Astrocyte (in vitro differentiated cells and primary cell): ENCODE measurements around the gene KDELR1. TPM values are rescaled to one million over a fixed set of nuclear protein-coding genes. Genes with fewer than 3 reads are reported as not detected.

Experiments used
- DNase-seq: peaks from one replicate; pipeline ENCODE4 v3.0.0-alpha.2; 2010; ENCODE audit warnings: low read depth
- FAIRE-seq: peaks from 2 replicates; lab custom pipeline; 2011; peaks lifted over from hg19 to GRCh38; lab: Jason Lieb, UNC
- H2AFZ ChIP-seq: 2 replicates; pipeline ENCODE4 v1.6.0; 2012; ENCODE audit warnings: low read depth, low read length, inconsistent platforms
- H3K27ac ChIP-seq: 2 replicates; pipeline ENCODE4 v1.5.1; 2011; ENCODE audit warnings: low read depth, low read length, inconsistent platforms
- H3K27me3 ChIP-seq: 2 replicates; pipeline ENCODE4 v1.6.0; 2011; ENCODE audit warnings: low read length, inconsistent platforms; ENCODE audit not compliant: insufficient read depth
- H3K36me3 ChIP-seq: 2 replicates; pipeline ENCODE4 v1.5.1; 2011; ENCODE audit warnings: low read length, inconsistent platforms; ENCODE audit not compliant: insufficient read depth
- H3K4me1 ChIP-seq: 2 replicates; pipeline ENCODE4 v1.5.1; 2011; ENCODE audit warnings: low read length, inconsistent platforms; ENCODE audit not compliant: insufficient read depth
- H3K4me2 ChIP-seq: 2 replicates; pipeline ENCODE4 v1.6.0; 2012; ENCODE audit warnings: low read length, inconsistent platforms
- H3K4me3 ChIP-seq: 2 replicates; pipeline ENCODE4 v1.5.1; 2011; ENCODE audit warnings: low read depth, mild to moderate bottlenecking, low read length, inconsistent platforms; ENCODE audit not compliant: insufficient read depth
- H3K79me2 ChIP-seq: 2 replicates; pipeline ENCODE4 v1.6.0; 2012; ENCODE audit warnings: mild to moderate bottlenecking, low read length, inconsistent platforms; ENCODE audit not compliant: insufficient read depth
- H3K9ac ChIP-seq: 2 replicates; pipeline ENCODE4 v1.6.0; 2012; ENCODE audit warnings: mild to moderate bottlenecking, low read length, inconsistent platforms
- H3K9me3 ChIP-seq: 2 replicates; pipeline ENCODE4 v1.5.1; 2012; ENCODE audit warnings: low read depth, mild to moderate bottlenecking, low read length, inconsistent platforms; ENCODE audit not compliant: insufficient read depth
- H4K20me1 ChIP-seq: 2 replicates; pipeline ENCODE4 v1.6.0; 2012; ENCODE audit warnings: low read length, inconsistent platforms; ENCODE audit not compliant: insufficient read depth
- H3K27ac Mint-ChIP-seq: one replicate; pipeline ENCODE4 v1.8.0; 2021; ENCODE audit warnings: mild to moderate bottlenecking, mixed read lengths; ENCODE audit not compliant: unreplicated experiment
- H3K27me3 Mint-ChIP-seq: one replicate; pipeline ENCODE4 v1.8.0; 2021; ENCODE audit warnings: low read depth, mixed read lengths; ENCODE audit not compliant: unreplicated experiment
- H3K36me3 Mint-ChIP-seq: one replicate; pipeline ENCODE4 v1.8.0; 2021; ENCODE audit warnings: low read depth, mixed read lengths; ENCODE audit not compliant: unreplicated experiment
- H3K4me1 Mint-ChIP-seq: one replicate; pipeline ENCODE4 v1.8.0; 2021; ENCODE audit warnings: low read depth, mixed read lengths; ENCODE audit not compliant: unreplicated experiment
- H3K4me3 Mint-ChIP-seq: one replicate; pipeline ENCODE4 v1.8.0; 2021; ENCODE audit warnings: mild to moderate bottlenecking, moderate library complexity, mixed read lengths; ENCODE audit not compliant: unreplicated experiment
- H3K9me3 Mint-ChIP-seq: one replicate; pipeline ENCODE4 v1.8.0; 2021; ENCODE audit warnings: mild to moderate bottlenecking, mixed read lengths; ENCODE audit not compliant: unreplicated experiment
- EZH2 ChIP-seq: IDR thresholded peaks from 2 replicates; pipeline ENCODE4 v1.6.1; 2012; ENCODE audit warnings: mild to moderate bottlenecking, low read length, inconsistent platforms; ENCODE audit not compliant: insufficient read depth
- total RNA-seq: library from RNA; stranded (reverse); gene quantifications from 2 replicates; pipeline ENCODE4 v1.2.1, GENCODE V29; 2021
- TF ChIP-seq, protein P1 (sequence below): IDR thresholded peaks from 2 replicates; pipeline ENCODE4 v1.5.1; 2011; ENCODE audit warnings: low read depth, mild to moderate bottlenecking, inconsistent platforms, low read length, moderate library complexity; ENCODE audit not compliant: insufficient read depth

KDELR1 gene
- total RNA-seq, 1 donor from 2014 or later: 370 TPM

GRCh38 chr19:48379058-48379457 is 12.3 kb downstream of the KDELR1 start:
- H3K27me3 Mint-ChIP-seq: peaks cover 9% of the 10 kb centered on the region
- DNase-seq (no peak), FAIRE-seq (no peak)
- Histone ChIP-seq H3K9me3 (no peaks in the 10 kb centered on the region), H4K20me1 (peaks cover 16% of the 10 kb centered on the region), H3K27ac (no peak overlapping the region), H3K79me2 (no peaks in the 10 kb centered on the region), H3K36me3 (peaks cover 16% of the 10 kb centered on the region), H3K9ac (no peak overlapping the region), H2AFZ (no peak overlapping the region), H3K4me2 (no peak overlapping the region), H3K27me3 (no peaks in the 10 kb centered on the region), H3K4me1 (no peaks in the 10 kb centered on the region), H3K4me3 (no peak overlapping the region)
- no peak for TF ChIP-seq EZH2
- TF ChIP-seq, protein P1, sequence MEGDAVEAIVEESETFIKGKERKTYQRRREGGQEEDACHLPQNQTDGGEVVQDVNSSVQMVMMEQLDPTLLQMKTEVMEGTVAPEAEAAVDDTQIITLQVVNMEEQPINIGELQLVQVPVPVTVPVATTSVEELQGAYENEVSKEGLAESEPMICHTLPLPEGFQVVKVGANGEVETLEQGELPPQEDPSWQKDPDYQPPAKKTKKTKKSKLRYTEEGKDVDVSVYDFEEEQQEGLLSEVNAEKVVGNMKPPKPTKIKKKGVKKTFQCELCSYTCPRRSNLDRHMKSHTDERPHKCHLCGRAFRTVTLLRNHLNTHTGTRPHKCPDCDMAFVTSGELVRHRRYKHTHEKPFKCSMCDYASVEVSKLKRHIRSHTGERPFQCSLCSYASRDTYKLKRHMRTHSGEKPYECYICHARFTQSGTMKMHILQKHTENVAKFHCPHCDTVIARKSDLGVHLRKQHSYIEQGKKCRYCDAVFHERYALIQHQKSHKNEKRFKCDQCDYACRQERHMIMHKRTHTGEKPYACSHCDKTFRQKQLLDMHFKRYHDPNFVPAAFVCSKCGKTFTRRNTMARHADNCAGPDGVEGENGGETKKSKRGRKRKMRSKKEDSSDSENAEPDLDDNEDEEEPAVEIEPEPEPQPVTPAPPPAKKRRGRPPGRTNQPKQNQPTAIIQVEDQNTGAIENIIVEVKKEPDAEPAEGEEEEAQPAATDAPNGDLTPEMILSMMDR: no peak
- no peaks in the 10 kb centered on the region for H3K9me3 Mint-ChIP-seq
- peaks cover 14% of the 10 kb centered on the region for H3K36me3 Mint-ChIP-seq
- H3K4me3 Mint-ChIP-seq: no peak overlapping the region
- no peak overlapping the region for H3K27ac Mint-ChIP-seq
- H3K4me1 Mint-ChIP-seq: peaks cover under 1% of the 10 kb centered on the region

DNA sequence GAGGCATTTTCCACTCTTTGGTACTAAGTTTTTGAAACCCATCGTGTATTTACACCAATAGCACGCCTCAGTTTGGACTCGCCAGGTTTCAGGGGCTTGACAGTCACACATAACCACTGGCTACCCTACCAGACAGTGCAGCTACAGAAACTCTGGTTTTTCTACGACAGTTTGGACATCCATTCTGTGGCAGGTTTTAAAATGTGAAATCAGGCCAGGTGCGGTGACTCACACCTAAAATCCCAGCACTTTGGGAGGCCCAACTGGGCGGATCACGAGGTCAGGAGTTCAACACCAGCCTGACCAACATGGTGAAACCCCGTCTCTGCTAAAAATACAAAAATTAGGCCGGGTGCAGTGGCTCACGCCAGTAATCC is 13.2 kb downstream of the KDELR1 start:
- Histone ChIP-seq H3K4me1 (no peaks in the 10 kb centered on the region), H3K9me3 (no peaks in the 10 kb centered on the region), H3K27me3 (no peaks in the 10 kb centered on the region), H3K36me3 (peaks cover 11% of the 10 kb centered on the region), H3K79me2 (no peaks in the 10 kb centered on the region), H3K9ac (no peak overlapping the region), H3K4me2 (no peak overlapping the region), H4K20me1 (peaks cover 7% of the 10 kb centered on the region), H3K4me3 (no peak overlapping the region), H3K27ac (no peak overlapping the region), H2AFZ (no peak overlapping the region)
- FAIRE-seq (no peak), DNase-seq (no peak)
- no peaks in the 10 kb centered on the region for H3K9me3 Mint-ChIP-seq
- no peak overlapping the region for H3K27ac Mint-ChIP-seq
- no peak overlapping the region for H3K4me3 Mint-ChIP-seq
- H3K36me3 Mint-ChIP-seq: peaks cover 13% of the 10 kb centered on the region
- TF ChIP-seq, protein P1: no peak
- TF ChIP-seq EZH2: no peak
- H3K4me1 Mint-ChIP-seq: no peaks in the 10 kb centered on the region
- peaks cover 9% of the 10 kb centered on the region for H3K27me3 Mint-ChIP-seq

GRCh38 chr19:48373567-48373966 is 17.8 kb downstream of the KDELR1 start:
- no peak overlapping the region for H3K27ac ChIP-seq
- no peak overlapping the region for H3K4me3 ChIP-seq
- no peaks in the 10 kb centered on the region for H3K79me2 ChIP-seq
- H3K9me3 ChIP-seq: no peaks in the 10 kb centered on the region
- H3K36me3 Mint-ChIP-seq: peaks cover 6% of the 10 kb centered on the region
- H3K4me3 Mint-ChIP-seq: no peak overlapping the region
- no peak overlapping the region for H3K9ac ChIP-seq
- H3K27me3 Mint-ChIP-seq: peaks cover 25% of the 10 kb centered on the region
- FAIRE-seq (no peak), DNase-seq (no peak)
- H3K27me3 ChIP-seq: no peaks in the 10 kb centered on the region
- no peaks in the 10 kb centered on the region for H3K4me1 ChIP-seq
- no peaks in the 10 kb centered on the region for H4K20me1 ChIP-seq
- H2AFZ ChIP-seq: no peak overlapping the region
- no peak overlapping the region for H3K27ac Mint-ChIP-seq
- H3K4me1 Mint-ChIP-seq: no peaks in the 10 kb centered on the region
- H3K9me3 Mint-ChIP-seq: no peaks in the 10 kb centered on the region
- no peak overlapping the region for H3K4me2 ChIP-seq
- no peaks in the 10 kb centered on the region for H3K36me3 ChIP-seq
- TF ChIP-seq, protein P1: no peak
- TF ChIP-seq EZH2: no peak
